GM18508 (cell line): Measurements from ENCODE around the gene SPPL3.
"Not testable (repeated sequence)": the region's sequence is repeated elsewhere in the genome, so short reads cannot be mapped to it uniquely, and the experiment has no call there.

ENCODE experiments used
- ATAC-seq: cut with Tn5 transposase; IDR thresholded peaks from one replicate; pipeline ENCODE4 v1.9.1; 2021; ENCODE audit warnings: moderate number of reproducible peaks; ENCODE audit not compliant: insufficient read depth, unreplicated experiment

SPPL3 gene

DNA sequence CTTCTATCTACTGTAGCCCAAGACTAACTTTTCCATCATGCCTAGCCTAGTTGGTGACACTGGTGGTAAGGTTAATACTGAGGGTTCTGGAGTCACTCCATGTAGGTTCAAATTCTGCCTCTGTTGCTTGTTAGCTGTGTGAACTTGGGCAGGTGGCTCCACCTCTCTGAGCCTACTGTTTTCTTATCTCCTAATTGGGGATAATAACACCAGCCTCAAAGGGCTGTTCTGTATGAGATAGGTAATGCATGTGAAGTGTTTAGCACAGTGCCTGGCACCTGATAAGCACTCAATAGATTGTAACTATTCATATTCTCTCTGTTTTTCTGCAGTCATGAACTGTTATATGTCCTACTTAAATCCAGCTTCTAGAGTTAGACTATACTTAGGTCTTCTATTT is 17.5 kb upstream of the SPPL3 start:
- ATAC-seq = no peak

DNA sequence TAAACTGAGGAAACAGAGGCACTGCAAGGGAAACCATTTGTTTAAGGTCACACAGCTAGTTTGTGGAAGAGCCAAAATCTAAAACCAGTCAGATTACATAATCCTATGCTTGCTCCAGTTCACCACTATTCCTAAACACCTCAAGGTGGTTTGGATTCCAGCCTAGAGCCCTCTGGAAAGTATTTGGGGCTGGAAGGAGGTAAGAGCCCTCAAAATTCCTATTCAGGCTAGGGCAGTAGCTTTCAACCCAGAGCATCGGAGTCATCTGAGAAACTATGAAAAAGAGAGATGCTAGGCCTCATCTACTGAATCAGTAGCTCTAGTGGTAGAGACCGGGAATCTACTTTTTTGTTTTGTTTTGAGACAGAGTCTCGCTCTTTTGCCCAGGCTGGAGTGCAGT is 16.0 kb upstream of the SPPL3 start:
- no peak for ATAC-seq

DNA sequence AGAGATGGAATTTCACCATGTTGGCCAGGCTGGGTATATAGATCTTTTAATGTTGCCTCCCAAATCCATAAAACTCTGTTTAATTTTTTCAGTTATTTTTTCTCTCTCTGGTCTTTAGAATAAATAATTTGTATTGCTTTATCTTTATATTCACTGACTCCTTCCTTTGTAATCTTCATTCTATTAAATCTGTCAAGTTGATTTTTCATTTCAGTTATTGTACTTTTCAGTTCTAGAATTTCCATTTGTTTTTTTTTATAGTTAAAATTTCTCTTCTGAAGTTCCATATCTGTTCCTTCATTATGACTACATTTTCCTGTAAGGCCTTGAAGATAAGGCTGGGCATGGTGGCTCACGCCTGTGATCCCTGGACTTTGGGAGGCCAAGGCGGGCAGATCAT is 13.6 kb upstream of the SPPL3 start:
- no peak for ATAC-seq

DNA sequence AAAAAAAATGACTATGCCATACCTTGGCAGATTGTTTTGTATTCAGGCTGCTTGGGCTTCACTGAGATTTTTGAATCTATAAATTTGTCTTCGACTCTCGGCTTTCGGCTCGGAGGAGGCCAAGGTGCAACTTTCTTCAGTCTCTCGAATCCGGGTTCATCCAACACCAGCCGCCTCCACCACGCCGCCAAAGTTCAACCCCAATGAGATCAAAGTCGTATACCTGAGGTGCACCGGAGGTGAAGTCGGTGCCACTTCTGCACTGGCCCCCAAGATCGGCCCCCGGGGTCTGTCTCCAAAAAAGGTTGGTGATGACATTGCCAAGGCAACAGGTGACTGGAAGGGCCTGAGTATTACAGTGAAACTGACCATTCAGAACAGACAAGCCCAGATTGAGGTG is 12.4 kb upstream of the SPPL3 start:
- no peak for ATAC-seq

DNA sequence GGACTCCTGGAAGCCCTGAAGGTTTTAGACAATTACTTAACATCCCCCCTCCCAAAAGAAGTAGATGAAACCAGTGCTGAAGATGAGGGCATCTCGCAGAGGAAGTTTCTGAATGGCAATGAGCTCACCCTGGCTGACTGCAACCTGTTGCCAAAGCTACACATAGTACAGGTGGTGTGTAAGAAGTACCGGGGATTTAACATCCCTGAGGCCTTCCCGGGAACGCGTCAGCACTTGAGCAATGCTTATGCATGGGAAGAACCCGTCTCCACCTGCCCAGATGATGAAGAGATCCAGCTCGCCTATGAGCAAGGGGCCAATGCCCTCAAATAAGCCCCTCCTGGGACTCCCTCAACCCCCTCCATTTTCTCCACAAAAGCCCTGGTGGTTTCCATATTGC is 10.6 kb upstream of the SPPL3 start:
- ATAC-seq = no peak

DNA sequence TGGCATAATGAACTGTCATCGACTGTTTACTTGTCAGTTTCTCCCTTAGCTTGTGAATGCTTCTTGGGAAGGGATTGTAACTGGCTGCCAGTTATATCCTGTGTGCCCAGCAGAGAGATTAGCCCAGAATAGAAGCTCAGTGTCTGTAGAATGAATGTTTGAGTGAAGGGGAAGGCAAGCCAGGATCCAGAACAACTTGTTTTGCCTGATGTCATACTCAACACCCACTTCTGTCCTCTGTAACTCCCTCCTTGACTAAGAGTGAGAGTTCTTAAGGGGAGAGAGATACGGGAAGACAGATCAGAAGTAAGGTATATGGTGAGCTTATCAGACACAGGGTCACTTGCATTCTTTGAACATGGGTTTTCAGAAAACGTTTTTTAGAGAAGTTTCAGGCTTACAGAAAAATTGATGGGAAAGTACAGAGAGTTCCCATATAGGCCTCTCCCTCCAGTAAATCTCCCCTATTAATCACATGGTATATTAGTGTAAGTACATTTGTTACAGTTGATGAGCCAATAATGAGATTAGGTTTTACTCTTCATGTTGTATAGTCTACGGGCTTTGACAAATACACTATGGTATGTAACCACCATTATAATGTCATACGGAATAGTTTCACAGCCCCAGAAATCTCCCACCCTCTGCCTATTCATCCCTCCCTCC is 5.6 kb upstream of the SPPL3 start:
- ATAC-seq = no peak

DNA sequence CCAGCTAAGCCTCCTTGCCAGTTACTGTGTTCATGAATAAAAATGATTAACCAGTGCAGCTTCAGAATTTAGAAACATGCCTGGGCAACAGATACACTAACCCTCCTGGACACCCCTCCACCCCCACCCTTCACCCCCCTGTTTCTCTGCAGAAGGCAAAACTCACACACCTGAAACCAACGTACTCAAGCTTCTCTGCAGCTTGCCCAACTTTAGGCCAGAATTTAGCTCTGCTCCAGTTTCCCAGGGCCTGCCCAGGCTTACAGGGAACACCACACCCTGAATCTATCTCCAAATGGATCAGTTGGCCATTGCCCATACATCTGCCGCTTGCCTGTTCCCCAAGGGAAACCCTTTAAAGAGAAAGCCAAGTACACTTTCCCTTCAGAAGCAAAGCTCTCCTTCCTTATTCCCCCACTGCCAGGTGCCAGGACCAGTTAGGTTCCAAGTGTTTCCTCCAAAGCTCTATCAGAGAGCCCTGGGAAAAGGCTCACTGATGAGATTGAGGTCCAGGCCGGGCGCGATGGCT is 1.8 kb upstream of the SPPL3 start:
- ATAC-seq = no peak

DNA sequence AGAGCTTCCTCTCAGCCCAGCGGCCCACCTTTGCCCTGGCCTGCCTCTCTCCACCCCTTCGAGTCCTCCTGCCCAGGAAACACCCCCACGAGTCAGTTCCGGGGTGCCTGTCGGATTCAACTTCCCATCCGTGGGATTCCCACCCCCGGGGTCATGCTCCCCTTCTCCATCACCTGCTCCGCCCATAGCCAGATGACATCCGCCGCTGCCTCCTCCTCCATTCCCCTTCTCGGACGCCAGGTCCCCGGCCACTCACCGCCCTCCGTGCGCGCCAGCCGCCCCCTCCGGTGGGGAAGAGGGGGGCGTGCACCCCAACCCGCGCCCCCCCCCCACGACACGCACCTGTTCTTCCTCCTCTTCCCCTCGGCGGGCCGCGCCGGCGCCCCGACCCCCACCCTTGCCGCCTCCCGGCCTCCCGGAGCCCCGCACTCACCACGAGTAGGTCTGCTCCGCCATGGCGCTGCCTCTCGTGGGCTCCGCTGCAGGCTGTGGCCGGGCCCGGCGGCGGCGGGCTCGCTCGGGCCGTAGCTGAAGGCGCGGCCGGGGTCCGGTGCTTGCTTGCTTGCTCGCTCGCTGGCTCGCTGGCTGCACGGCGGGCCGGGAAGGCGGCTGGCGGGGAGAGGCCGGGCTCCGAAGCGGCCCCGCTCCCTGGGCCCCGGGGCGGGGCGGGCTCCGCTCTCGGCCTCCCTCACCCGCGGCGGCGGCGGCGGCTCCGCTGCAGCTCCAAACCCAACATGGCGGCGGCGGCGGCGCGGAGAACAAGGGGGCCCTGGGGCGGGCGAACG is 554 bp downstream of the SPPL3 start:
- no peak for ATAC-seq

DNA sequence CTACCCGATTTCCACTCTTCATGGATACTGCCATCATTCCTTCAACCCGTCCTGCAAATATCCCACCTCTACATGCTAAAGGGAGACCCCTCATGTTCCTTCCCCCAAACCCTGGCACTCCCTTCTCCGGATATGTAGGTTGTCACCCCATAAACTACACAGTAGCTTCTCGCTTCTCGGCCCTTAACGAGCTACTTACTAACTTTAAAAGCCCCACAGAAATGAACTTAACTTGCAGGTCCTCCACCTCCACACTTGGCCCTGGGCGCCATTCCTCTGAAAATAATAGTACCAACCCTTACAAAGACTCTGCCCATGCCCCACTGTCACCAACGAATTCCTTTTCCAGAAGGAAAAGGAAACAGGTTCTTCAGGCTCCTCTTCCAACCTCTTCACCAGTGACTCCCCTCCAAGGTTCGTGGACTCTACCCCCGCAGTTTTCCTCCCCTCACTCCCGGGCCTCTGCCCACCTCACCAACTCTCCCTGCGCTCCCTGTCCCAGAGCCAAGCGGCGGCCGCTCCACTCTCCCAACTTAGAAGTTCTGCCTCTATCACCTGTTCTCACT is 1.2 kb downstream of the SPPL3 start:
- ATAC-seq = no peak

DNA sequence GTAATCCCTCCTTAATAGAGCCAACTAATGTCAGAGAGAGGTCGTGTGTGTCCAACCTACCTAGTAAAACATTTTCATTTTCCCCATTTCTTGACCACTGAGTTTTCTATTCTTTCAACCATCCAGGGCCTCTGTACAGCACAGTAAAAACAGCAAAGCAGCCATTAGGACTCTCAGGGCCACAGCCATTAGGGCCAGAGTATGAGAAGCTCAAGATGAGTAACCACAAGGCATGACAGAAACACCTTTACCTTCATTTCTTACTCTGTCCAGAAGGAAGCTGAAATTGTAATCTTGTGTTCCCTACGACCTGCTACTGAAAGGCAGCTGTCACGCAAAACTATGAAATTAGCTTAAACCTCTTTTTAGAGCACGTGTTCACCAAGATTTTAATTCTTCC is 2.3 kb downstream of the SPPL3 start:
- ATAC-seq = no peak

DNA sequence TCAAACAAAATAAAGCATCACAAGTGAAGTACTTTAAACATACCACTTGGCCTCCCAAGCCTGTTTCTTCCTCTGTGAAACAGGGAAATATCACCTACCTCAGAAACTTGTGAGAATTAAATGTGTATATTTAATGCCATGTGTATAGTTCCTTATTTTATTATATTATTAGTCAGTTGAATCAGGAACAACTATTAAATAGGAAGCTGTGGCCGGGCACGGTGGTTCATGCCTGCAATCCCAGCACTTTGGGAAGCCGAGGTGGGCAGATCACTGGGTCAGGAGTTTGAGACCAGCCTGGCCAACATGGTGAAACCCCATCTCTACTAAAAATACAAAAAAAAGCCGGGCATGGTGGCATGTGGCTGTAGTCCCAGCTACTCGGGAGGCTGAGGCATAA is 3.1 kb downstream of the SPPL3 start:
- not testable (repeated sequence) for ATAC-seq

DNA sequence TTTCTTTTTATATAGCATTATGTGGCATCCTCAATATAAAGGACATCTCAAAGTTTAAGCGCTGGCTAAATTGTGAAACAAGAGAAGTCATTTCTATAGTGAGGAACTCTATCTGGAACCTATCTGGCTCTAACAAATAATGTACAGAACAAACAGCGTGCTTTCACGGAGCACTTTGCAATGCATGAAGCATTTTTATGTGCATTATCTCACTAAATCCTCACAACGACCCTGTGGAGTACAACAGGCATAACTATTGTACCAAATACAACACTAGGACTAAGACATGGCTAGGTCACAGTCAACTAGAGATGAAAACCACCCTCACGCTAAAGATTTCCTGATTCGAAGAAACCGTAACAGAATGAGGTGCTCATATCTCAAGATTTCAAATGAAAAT is 8.6 kb downstream of the SPPL3 start:
- no peak for ATAC-seq

DNA sequence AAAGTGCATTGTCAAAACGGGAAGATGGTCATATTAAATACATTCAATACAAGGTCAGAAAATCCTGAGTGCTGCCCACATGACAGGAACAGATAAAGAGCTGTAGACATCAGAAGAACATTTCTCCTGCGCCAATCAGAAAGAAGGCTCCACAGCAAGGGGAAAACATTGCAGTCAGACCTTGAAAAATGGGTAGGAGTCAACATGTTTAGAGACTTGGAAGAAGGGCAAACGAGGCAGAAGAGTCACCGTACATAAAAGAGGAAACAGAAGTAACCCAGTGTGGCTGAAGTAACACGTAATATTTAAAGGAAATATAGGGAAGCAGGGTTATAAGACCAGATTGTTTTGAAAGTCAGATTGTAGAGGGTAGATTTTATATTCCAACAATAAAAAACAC is 11.9 kb downstream of the SPPL3 start:
- no peak for ATAC-seq

DNA sequence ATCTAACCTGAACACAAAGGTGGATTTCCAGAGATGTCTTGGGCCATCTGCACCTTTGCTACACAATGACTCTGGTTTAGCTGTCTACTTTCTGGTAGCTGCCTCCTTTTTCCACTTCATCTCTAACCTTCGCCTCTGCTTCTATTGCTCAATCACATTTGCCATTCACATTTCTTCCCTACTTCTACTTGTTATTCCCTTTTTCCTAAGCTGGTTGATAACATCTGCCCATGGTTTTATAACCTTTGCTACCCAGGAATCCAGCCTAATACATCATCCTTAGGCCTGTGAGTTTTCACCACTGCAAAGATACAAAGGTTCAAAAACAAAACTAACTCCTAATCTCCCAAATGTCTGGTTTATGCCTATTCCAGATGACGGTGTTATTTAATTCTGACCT is 13.2 kb downstream of the SPPL3 start:
- no peak for ATAC-seq

DNA sequence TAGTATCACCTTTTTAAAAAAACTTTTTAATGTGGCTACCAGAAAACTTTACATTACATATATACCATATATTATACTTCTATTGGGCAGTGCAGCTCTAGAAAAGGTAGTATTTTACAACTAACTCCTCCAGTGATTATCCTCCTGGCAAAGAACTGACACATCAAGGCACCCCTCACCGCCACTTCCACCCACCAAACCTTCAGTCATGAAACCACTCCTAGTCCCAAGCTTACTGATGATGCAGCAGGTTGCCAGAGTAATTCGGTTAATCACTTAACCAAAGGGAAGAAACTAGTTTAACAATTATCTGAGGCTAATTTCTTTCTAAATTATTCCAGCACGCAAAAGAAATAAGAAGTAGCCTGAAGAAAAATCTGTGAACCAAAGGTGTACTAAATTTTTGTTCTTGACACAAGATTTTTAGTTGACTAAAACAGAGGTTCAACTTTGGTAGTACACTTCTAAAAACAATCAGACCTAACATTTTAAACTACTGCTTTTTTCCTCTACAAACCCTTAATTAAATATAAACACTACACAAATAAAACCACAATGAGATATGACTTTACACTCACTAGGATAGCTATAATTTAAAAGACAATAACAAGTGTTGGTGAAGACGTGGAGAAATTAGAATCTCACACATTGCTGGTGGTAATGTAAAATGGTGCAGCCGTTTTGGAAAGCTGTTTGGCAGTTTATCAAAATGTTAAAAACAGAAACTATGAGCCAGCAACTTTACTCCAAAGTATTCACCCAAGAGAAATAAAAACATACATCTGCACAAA is 16.7 kb downstream of the SPPL3 start:
- ATAC-seq = no peak

DNA sequence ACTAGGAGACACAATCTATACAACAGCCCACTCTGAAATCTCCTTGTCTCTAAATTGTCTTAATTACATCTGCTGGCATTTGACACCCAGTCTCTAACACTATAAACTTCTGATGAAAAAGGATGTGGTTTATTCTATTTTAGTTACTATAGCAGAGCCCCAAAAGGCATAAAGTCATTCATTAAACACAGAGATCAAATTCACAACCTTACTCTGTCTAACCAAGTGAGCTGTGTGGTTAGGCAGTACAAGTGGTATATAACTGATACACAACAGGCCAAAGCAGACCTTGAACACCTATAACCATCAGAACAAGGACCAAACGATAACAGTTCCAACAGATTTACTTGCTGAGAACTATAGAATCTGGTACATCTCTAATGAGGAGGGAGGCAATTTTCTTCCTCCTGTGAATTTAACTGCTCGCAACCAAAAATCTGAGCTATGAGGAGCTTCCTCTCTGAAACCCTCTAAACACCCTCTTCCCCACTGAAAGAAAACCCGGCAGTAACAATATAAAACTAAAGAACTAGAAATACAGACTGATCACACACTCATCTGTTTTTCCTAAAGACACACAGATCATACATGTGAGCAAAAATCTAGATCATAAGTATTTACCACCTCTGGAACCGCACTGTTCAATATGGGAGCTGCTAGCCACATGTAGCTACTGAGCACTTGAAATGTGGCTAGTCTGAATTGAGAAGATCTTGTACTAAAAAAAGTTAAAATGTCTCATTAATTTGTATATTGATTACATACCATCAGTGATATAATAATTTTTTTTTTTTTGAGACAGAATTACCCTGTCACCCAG is 17.7 kb downstream of the SPPL3 start:
- peak; percentile 76 for ATAC-seq

DNA sequence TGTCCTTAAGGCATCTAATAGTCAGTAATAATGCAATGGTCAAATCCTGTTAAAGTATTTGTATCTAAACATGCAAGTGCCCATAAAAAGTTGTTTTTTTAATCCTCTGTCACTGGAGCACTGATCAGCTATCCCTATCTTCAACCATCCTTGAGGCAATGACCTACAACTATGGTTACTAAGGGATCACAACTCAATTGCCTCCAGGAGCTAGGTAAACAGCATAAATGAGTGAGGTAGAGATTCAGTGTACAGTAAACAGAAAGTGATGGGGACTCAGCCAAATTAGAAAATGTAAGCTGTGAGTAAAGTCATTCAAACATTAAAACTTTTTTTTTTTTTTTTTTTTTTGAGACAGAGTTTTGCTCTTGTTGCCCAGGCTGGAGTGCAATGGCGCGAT is 18.6 kb downstream of the SPPL3 start:
- ATAC-seq = no peak

DNA sequence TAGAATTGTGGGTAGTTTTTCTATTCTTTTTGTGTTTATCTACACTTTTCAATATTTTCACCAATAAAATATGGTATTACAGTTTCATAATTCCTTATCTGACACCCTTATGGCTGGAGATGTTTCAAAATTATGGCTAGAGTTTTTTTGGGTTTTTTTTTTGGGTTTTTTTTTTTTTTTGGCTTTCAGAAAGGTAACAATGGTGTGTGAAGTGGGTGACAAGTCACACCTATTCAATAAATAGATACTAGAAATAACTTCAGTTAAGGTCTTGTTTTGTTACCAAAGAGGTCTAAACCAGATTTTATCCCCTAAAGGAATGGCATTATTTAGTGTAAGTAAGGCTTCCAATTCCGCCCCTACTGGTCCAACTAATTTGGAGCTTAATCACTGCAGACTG is 19.5 kb downstream of the SPPL3 start:
- no peak for ATAC-seq

DNA sequence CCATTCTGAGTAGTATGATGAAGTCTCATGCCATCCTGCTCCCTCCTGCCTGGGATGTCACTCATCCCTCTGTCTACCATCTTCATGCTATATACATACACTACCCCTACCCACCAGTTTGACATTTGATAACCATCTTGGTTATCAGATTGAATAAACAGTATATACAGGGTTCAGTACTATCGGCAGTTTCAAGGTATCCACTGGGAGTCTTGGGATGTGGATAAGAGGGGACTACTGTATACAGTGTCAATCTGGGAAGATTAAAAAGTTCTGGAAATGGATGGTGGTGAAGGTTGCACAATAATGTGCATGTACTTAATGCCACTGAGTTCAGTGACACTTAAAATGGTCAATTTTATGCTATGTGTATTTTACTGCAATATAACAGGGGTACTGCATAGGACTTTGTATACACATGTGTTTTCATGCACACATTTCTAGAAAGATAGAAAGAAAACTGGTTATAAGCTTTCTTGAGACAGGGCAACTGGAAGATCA is 22.1 kb downstream of the SPPL3 start:
- ATAC-seq = no peak
